Ovary (tissue), 3 donors: ENCODE results near the gene SYS1.

ENCODE experiments used
- CTCF ChIP-seq, 3 donors: fragments of 450-650 bp in 2 of 3; fragments of 200-600 bp in 1 of 3; IDR thresholded peaks; one replicate each; pipeline versions ENCODE4 v1.5.1 to v1.8.0; 2016 to 2022; ENCODE audit warnings: antibody characterized with exemption in 3 of 3, mild to moderate bottlenecking in 1 of 3
- POLR2A ChIP-seq: fragments of 450-650 bp; IDR thresholded peaks from one replicate; pipeline ENCODE4 v1.6.1; 2017; ENCODE audit warnings: antibody characterized with exemption, mild to moderate bottlenecking, moderate library complexity
- donor health status: DM: no; HTN: no; CAD: no.

DNA sequence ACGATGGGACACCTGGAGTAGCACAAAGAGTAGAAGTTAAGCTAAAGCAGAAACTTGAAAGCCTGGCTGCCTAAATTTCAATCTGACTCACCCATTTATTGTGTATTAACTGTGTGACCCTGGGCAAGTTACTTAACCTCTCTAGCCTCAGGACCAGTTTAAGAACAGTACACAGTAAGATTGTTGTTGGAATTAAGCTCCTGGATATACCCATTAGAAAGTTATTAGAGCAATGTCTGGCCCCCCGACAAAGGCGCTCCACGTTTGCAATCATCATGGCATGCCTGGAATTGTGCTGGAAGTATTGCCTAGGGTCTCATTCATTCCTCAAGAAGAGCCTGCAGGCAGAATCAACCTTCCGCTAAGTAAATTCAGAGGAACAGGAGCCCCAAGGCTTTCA is 16.1 kb upstream of the SYS1 start:
- TF ChIP-seq CTCF (IDR thresholded peaks at IDR 0.05) (no peak), POLR2A (no peak)
